Natural killer cell (primary cell): ENCODE measurements around the gene SERPINC1. TPM values are rescaled to one million over a fixed set of nuclear protein-coding genes. Genes with fewer than 3 reads are reported as not detected.

ENCODE experiments used
- ATAC-seq, 3 donors: fragments of 150-1000 bp in 2 of 3; fragments of 200-7000 bp in 1 of 3; cut with Tn5 transposase; 1 replicate in 1 of 3; 2 replicates in 2 of 3; pipeline ENCODE4 v1.10.0; 2021; ENCODE audit warnings: mild to moderate bottlenecking in 2 of 3, moderate library complexity in 2 of 3
- DNase-seq, 2 donors: peaks; one replicate each; pipeline versions ENCODE4 v3.0.0 to v3.0.0-alpha.2; 2013 to 2021; ENCODE audit warnings: mixed read lengths in 1 of 2
- H3K27ac ChIP-seq: one replicate; pipeline ENCODE4 v1.5.1; 2013; ENCODE audit warnings: mild to moderate bottlenecking, low read length
- H3K27me3 ChIP-seq: one replicate; pipeline ENCODE4 v1.6.1; 2013; ENCODE audit warnings: low read length; ENCODE audit not compliant: control insufficient read depth, insufficient read depth
- H3K36me3 ChIP-seq: one replicate; pipeline ENCODE4 v1.6.1; 2013; ENCODE audit warnings: low read length; ENCODE audit not compliant: control insufficient read depth, insufficient read depth
- H3K4me1 ChIP-seq: one replicate; pipeline ENCODE4 v1.6.1; 2013; ENCODE audit warnings: low read length; ENCODE audit not compliant: control insufficient read depth, insufficient read depth
- H3K4me3 ChIP-seq: one replicate; pipeline ENCODE4 v1.5.1; 2013; ENCODE audit warnings: low read length
- H3K9me3 ChIP-seq: one replicate; pipeline ENCODE4 v1.6.1; 2013; ENCODE audit warnings: low read length; ENCODE audit not compliant: control insufficient read depth, insufficient read depth
- H3K27ac Mint-ChIP-seq, 2 donors: one replicate each; pipeline ENCODE4 v1.8.0; 2022; ENCODE audit warnings: mild to moderate bottlenecking in 2 of 2, mixed read lengths in 2 of 2, moderate library complexity in 1 of 2
- H3K27me3 Mint-ChIP-seq, 2 donors: one replicate each; pipeline ENCODE4 v1.8.0; 2022; ENCODE audit warnings: low read depth in 2 of 2, mixed read lengths in 2 of 2
- H3K36me3 Mint-ChIP-seq: one replicate; pipeline ENCODE4 v1.8.0; 2022; ENCODE audit warnings: mixed read lengths
- H3K4me1 Mint-ChIP-seq, 2 donors: one replicate each; pipeline ENCODE4 v1.8.0; 2022; ENCODE audit warnings: mixed read lengths in 2 of 2
- H3K4me3 Mint-ChIP-seq: one replicate; pipeline ENCODE4 v1.8.0; 2022; ENCODE audit warnings: mild to moderate bottlenecking, moderate library complexity, mixed read lengths
- H3K9me3 Mint-ChIP-seq, 2 donors: one replicate each; pipeline ENCODE4 v1.8.0; 2022; ENCODE audit warnings: mixed read lengths in 2 of 2
- CTCF ChIP-seq: fragments of 200-600 bp; IDR thresholded peaks from one replicate; pipeline ENCODE4 v1.8.0; 2022; ENCODE audit warnings: antibody characterized with exemption
- WGBS: methylation state at CpG from one replicate; pipeline ENCODE4 v1.1.7; 2013; ENCODE audit warnings: missing lambda C conversion rate; ENCODE audit not compliant: insufficient coverage; 5-methylcytosine and 5-hydroxymethylcytosine counted together
- intact Hi-C: fragments of 100-400 bp; cut with micrococcal nuclease; formaldehyde crosslinking; loops from one replicate; pipeline ENCODE4 v1.14.2; 2022
- total RNA-seq, 4 donors: library from RNA; stranded (reverse); fragments of 120-200 nt in 1 of 4; gene quantifications; one replicate each; pipeline versions ENCODE4 v1.2.3 to v1.2.4, GENCODE V29; 2013 to 2022

SERPINC1 gene
- total RNA-seq, 3 donors from 2014 or later (not counting 1 experiment from before 2014, with no cell fraction given), result 0.38 to 0.48 TPM; not detected in 1

DNA sequence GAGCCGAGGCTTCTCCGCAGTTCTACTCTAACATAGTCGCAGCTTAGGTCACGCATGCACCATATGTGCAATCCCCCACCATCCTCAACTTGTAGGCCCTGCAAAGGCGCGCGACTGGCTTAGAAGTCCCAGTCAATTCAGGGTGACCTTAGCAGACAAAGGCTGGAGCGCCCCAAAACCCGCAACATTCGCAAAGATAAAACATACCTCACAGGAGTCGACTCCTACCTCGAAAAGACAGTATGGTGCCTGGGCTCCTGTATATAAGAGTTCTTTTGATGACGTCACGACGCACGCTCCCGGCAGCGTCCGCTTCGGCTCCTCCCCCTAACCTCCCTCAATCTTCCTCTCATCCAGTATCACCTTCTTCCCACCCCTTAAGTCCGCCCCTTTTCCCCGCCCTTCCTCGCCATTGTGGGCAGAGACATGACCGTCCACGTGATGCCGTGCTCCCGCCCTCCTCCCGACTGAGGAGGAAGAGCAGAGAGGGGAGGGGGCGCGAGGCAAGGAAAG is 49.3 kb downstream of the SERPINC1 start, which contains the start of gene GAS5:
TSS of gene GAS5 (minus strand) at position 237 of the 513 bp plus-strand sequence.
- Mint-ChIP-seq H3K36me3 (peaks cover 30% of the 10 kb centered on the region), H3K27ac (peak within 1 kb of the TSS; percentile 91 to 97), H3K4me3 (peak within 1 kb of the TSS; percentile 98), H3K9me3 (no peaks in the 10 kb centered on the region), H3K27me3 (no peaks in the 10 kb centered on the region), H3K4me1 (peaks cover 78 to 79% of the 10 kb centered on the region in 2 donors)
- peak within 1 kb of the TSS; percentile 77 for H3K27ac ChIP-seq
- peaks cover 32% of the 10 kb centered on the region for H3K4me1 ChIP-seq
- DNase-seq, result peak; percentile 89 to 100
- intact Hi-C loops, result loop anchor here (1.0 to 10.0 kb wide), 4 partner anchors 44 to 349 kb away; partner anchors contain the start of genes CENPL, DARS2 and RC3H1
- peaks cover 39% of the 10 kb centered on the region for H3K36me3 ChIP-seq
- no peaks in the 10 kb centered on the region for H3K9me3 ChIP-seq
- peak within 1 kb of the TSS; percentile 86 for H3K4me3 ChIP-seq
- WGBS, result under 1% methylated on average over 29 of the region's 30 CpGs
- no peak for TF ChIP-seq CTCF
- no peaks in the 10 kb centered on the region for H3K27me3 ChIP-seq
- ATAC-seq, result peak; percentile 80 to 93 (median 84)

DNA sequence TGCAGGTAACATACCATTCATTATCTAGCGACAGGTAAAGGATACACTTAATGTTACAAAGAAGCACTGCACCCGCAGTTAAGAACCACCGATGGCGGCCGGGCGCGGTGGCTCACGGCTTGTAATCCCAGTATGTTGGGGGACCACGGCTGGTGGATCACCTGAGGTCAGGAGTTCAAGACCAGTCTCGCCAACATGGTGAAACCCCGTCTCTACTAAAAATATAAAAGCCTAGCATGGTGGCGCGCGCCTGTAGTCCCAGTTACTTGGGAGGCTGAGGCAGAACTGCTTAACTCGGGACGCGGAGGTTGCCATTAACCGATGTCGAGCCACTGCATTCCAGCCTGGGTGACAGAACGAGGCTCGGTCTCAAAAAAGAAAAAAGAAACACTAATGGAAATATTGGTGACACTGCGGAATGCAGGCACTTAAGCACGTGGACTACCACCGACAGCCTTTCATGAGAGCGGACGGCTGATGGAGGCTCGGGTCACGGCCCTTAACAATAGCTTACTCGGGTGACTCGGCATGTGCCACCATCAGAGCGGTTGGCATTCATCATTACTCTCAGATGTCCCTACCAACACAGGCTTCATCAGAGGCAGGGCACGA is 49.9 kb downstream of the SERPINC1 start:
- H3K4me3 ChIP-seq, result peak overlapping the region; percentile 86
- Mint-ChIP-seq H3K36me3 (peaks cover 30% of the 10 kb centered on the region), H3K27ac (peak overlapping the region; percentile 91 to 97), H3K27me3 (no peaks in the 10 kb centered on the region), H3K4me3 (peak overlapping the region; percentile 98), H3K4me1 (peaks cover 74 to 75% of the 10 kb centered on the region in 2 donors), H3K9me3 (no peaks in the 10 kb centered on the region)
- H3K27me3 ChIP-seq, result no peaks in the 10 kb centered on the region
- H3K4me1 ChIP-seq, result peaks cover 32% of the 10 kb centered on the region
- TF ChIP-seq CTCF, result no peak
- intact Hi-C loops, result loop anchor here (1.0 to 10.0 kb wide), 3 partner anchors 43 to 298 kb away; partner anchors contain the start of genes CENPL, DARS2 and RC3H1
- ATAC-seq (peak in 2 of 3 donors; percentile 18 to 23), DNase-seq (no peak)
- 3% methylated on average over 32 of the region's 32 CpGs for WGBS
- H3K9me3 ChIP-seq, result no peaks in the 10 kb centered on the region
- H3K27ac ChIP-seq, result peak overlapping the region; percentile 77
- H3K36me3 ChIP-seq, result peaks cover 44% of the 10 kb centered on the region

DNA sequence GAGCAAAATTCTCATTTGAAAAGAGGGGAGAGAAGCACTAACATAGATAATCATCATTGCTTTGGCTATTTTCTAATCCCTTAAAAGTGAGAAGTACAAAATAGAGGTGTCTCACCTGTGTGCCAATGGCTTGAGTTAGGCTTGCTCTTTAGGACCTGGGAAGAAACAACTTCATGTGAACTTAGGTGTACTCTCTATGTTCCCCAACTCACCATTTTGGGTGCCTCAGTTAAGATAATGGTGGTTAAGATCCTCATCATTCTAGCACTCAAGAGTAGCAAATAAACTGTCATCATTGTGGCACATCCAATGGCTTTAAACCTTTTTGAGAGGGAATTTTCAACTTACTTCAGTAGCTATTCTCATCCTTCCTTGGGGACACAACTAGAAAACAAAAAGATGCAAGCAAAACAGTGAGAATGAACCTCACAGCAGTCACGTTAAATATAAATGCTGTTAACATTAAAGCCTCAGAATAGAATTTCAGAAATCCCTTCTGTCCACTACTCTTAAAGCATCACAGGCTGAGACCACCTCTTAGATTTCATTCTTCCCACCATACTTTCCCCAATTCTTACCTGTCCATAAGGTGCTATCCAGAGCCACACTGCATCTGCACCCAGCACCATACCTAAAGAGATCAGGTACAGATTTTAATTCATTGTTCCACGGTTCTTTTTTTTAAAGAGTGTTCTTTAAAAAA is 50.6 kb downstream of the SERPINC1 start:
- peaks cover 32% of the 10 kb centered on the region for H3K4me1 ChIP-seq
- peak overlapping the region; percentile 86 for H3K4me3 ChIP-seq
- Mint-ChIP-seq H3K36me3 (peaks cover 30% of the 10 kb centered on the region), H3K4me1 (peaks cover 71 to 72% of the 10 kb centered on the region in 2 donors), H3K27ac (peak overlapping the region; percentile 91 to 97), H3K9me3 (no peaks in the 10 kb centered on the region), H3K4me3 (peak overlapping the region; percentile 98), H3K27me3 (no peaks in the 10 kb centered on the region)
- no peaks in the 10 kb centered on the region for H3K27me3 ChIP-seq
- H3K9me3 ChIP-seq, result no peaks in the 10 kb centered on the region
- DNase-seq (peak in 1 of 2 donors; percentile 25), ATAC-seq (no peak)
- peaks cover 47% of the 10 kb centered on the region for H3K36me3 ChIP-seq
- no peak for TF ChIP-seq CTCF
- H3K27ac ChIP-seq, result peak overlapping the region; percentile 77
- 17% methylated on average over 2 of the region's 2 CpGs for WGBS
- intact Hi-C loops, result loop anchor here (1.0 to 10.0 kb wide), 3 partner anchors 42 to 298 kb away; partner anchors contain the start of genes CENPL, DARS2 and RC3H1
